Measurements from ENCODE around the gene EYS.
"Not testable (repeated sequence)": the region's sequence is repeated elsewhere in the genome, so short reads cannot be mapped to it uniquely, and the experiment has no call there.

The EYS gene

GRCh38 chr6:65055545-65055944 lies 651.5 kb downstream of the EYS start:
- H3K4me3 ChIP-seq (ENCODE audit: low read depth, low read length): no peak overlapping the region
- in situ Hi-C loops (cut with HindIII; ENCODE audit: low sequenced_read_pairs): no loop called here
- DNase-seq (ENCODE audit: low read depth, low spot score): no peak
- TF ChIP-seq CTCF (IDR thresholded peaks at IDR 0.05; ENCODE audit: low read depth, low read length): no peak

- DNase-seq (ENCODE audit: low read depth, low spot score): no peak
- in situ Hi-C loops (cut with HindIII; ENCODE audit: low sequenced_read_pairs): no loop called here
- no peak for TF ChIP-seq CTCF (IDR thresholded peaks at IDR 0.05; ENCODE audit: low read depth, low read length)
- no peak overlapping the region for H3K4me3 ChIP-seq (ENCODE audit: low read depth, low read length)
These were observed 654.4 kb downstream of the EYS start for GRCh38 chr6:65052626-65053025.

GRCh38 chr6:65045801-65046200 lies 661.2 kb downstream of the EYS start:
- H3K4me3 ChIP-seq (ENCODE audit: low read depth, low read length): no peak overlapping the region
- no peak for TF ChIP-seq CTCF (IDR thresholded peaks at IDR 0.05; ENCODE audit: low read depth, low read length)
- no peak for DNase-seq (ENCODE audit: low read depth, low spot score)
- in situ Hi-C loops (cut with HindIII; ENCODE audit: low sequenced_read_pairs): no loop called here

- no peak for TF ChIP-seq CTCF (IDR thresholded peaks at IDR 0.05; ENCODE audit: low read depth, low read length)
- in situ Hi-C loops (cut with HindIII; ENCODE audit: low sequenced_read_pairs): no loop called here
- no peak overlapping the region for H3K4me3 ChIP-seq (ENCODE audit: low read depth, low read length)
- no peak for DNase-seq (ENCODE audit: low read depth, low spot score)
These were observed 693.0 kb downstream of the EYS start for GRCh38 chr6:65014006-65014405.

GRCh38 chr6:65006788-65007187 lies 700.2 kb downstream of the EYS start:
- no peak for TF ChIP-seq CTCF (IDR thresholded peaks at IDR 0.05; ENCODE audit: low read depth, low read length)
- no peak overlapping the region for H3K4me3 ChIP-seq (ENCODE audit: low read depth, low read length)
- DNase-seq (ENCODE audit: low read depth, low spot score): no peak
- in situ Hi-C loops (cut with HindIII; ENCODE audit: low sequenced_read_pairs): no loop called here

- in situ Hi-C loops (cut with HindIII; ENCODE audit: low sequenced_read_pairs): no loop called here
- no peak for TF ChIP-seq CTCF (IDR thresholded peaks at IDR 0.05; ENCODE audit: low read depth, low read length)
- DNase-seq (ENCODE audit: low read depth, low spot score): no peak
- H3K4me3 ChIP-seq (ENCODE audit: low read depth, low read length): no peak overlapping the region
These were observed 702.7 kb downstream of the EYS start for GRCh38 chr6:65004283-65004682.

GRCh38 chr6:65002882-65003281 lies 704.1 kb downstream of the EYS start:
- H3K4me3 ChIP-seq (ENCODE audit: low read depth, low read length); DNase-seq (ENCODE audit: low read depth, low spot score); in situ Hi-C loops (cut with HindIII; ENCODE audit: low sequenced_read_pairs): not testable (repeated sequence)
